Keratinocyte (primary cell): ENCODE measurements around the gene SNAP29. TPM values are rescaled to one million over a fixed set of nuclear protein-coding genes. Genes with fewer than 3 reads are reported as not detected.
"Not testable (repeated sequence)": the region's sequence is repeated elsewhere in the genome, so short reads cannot be mapped to it uniquely, and the experiment has no call there.

ENCODE experiments used
- DNase-seq: peaks from one replicate; pipeline ENCODE4 v3.0.0-alpha.2; 2011; ENCODE audit warnings: low read depth, missing footprints, low spot score
- FAIRE-seq: peaks from 2 replicates; lab custom pipeline; 2011; peaks lifted over from hg19 to GRCh38; lab: Jason Lieb, UNC
- H2AFZ ChIP-seq: 2 replicates; pipeline ENCODE4 v1.6.0; 2012; ENCODE audit warnings: low read length, control low read depth, inconsistent platforms; ENCODE audit not compliant: control insufficient read depth
- H3K27ac ChIP-seq: 2 replicates; pipeline ENCODE4 v1.5.1; 2011; ENCODE audit warnings: low read length; ENCODE audit not compliant: control insufficient read depth, insufficient read depth
- H3K27me3 ChIP-seq: 3 replicates; pipeline ENCODE4 v1.6.0; 2011; ENCODE audit warnings: low read length; ENCODE audit not compliant: control insufficient read depth, insufficient read depth; ENCODE audit errors: extremely low read depth
- H3K36me3 ChIP-seq, 2 experiments: 2 replicates in 1 of 2; 3 replicates in 1 of 2; pipeline ENCODE4 v1.5.1; 2011; ENCODE audit warnings: low read length in 2 of 2, mild to moderate bottlenecking in 1 of 2; ENCODE audit not compliant: control insufficient read depth in 2 of 2, insufficient read depth in 2 of 2; ENCODE audit errors: extremely low read depth in 1 of 2
- H3K4me1 ChIP-seq: 3 replicates; pipeline ENCODE4 v1.5.1; 2011; ENCODE audit warnings: low read length; ENCODE audit not compliant: control insufficient read depth, insufficient read depth; ENCODE audit errors: extremely low read depth
- H3K4me2 ChIP-seq: 3 replicates; pipeline ENCODE4 v1.6.0; 2011; ENCODE audit warnings: low read depth, low read length; ENCODE audit not compliant: control insufficient read depth, insufficient read depth; ENCODE audit errors: extremely low read depth
- H3K4me3 ChIP-seq, 3 experiments: fragments of 200-600 bp in 1 of 3; sonication (generic) in 1 of 3; 2 replicates in 2 of 3; 3 replicates in 1 of 3; pipeline ENCODE4 v1.5.1; 2011 to 2016; ENCODE audit warnings: low read length in 3 of 3, mild to moderate bottlenecking in 3 of 3, control low read depth in 2 of 3, inconsistent platforms in 1 of 3, low read depth in 1 of 3, mixed read lengths in 1 of 3, mixed run types in 1 of 3, moderate library complexity in 1 of 3; ENCODE audit not compliant: control insufficient read depth in 2 of 3, insufficient read depth in 2 of 3; ENCODE audit errors: extremely low read depth in 1 of 3
- H3K79me2 ChIP-seq: 2 replicates; pipeline ENCODE4 v1.6.0; 2012; ENCODE audit warnings: low read length; ENCODE audit not compliant: control insufficient read depth, insufficient read depth
- H3K9ac ChIP-seq: 3 replicates; pipeline ENCODE4 v1.6.0; 2011; ENCODE audit warnings: low read length; ENCODE audit not compliant: control insufficient read depth, insufficient read depth; ENCODE audit errors: extremely low read depth
- H3K9me1 ChIP-seq: 3 replicates; pipeline ENCODE4 v1.6.0; 2011; ENCODE audit warnings: low read length; ENCODE audit not compliant: control insufficient read depth, insufficient read depth; ENCODE audit errors: extremely low read depth
- H3K9me3 ChIP-seq: 2 replicates; pipeline ENCODE4 v1.5.1; 2012; ENCODE audit warnings: low read depth, low read length; ENCODE audit not compliant: control insufficient read depth
- H4K20me1 ChIP-seq: 3 replicates; pipeline ENCODE4 v1.6.0; 2011; ENCODE audit warnings: low read length; ENCODE audit not compliant: control insufficient read depth, insufficient read depth; ENCODE audit errors: extremely low read depth
- EZH2 ChIP-seq: IDR thresholded peaks from one replicate; pipeline ENCODE4 v1.6.1; 2012; ENCODE audit warnings: inconsistent platforms, mild to moderate bottlenecking, low read length, moderate library complexity
- dilution Hi-C: fragments of 300-500 bp; cut with MboI; formaldehyde crosslinking; loops from one replicate; pipeline ENCODE4 v1.7.0; 2020; ENCODE audit warnings: low sequenced_read_pairs; ENCODE audit not compliant: extremely low pct_ligation_motif_present
- polyA plus RNA-seq, 5 experiments: library from polyadenylated mRNA; depleted of rRNA in 3 of 5; stranded (reverse) in 3 of 5; stranded (forward) in 1 of 5; unstranded in 1 of 5; fragments of >200 nt; gene quantifications; 1 replicate in 1 of 5; 2 replicates in 3 of 5; 3 replicates in 1 of 5; pipeline versions ENCODE4 v1.2.1 to v1.2.3, GENCODE V29; 2011 to 2012; ENCODE audit warnings: missing spikeins in 2 of 5, low read depth in 1 of 5, low replicate concordance in 1 of 5
- TF ChIP-seq, protein P1 (sequence below), 3 experiments: IDR thresholded peaks in 1 of 3; conservative IDR thresholded peaks in 1 of 3; optimal IDR thresholded peaks in 1 of 3; 2 replicates in 2 of 3; 3 replicates in 1 of 3; pipeline versions ENCODE3 to v1.5.1; 2011; ENCODE audit warnings: low read length in 3 of 3, mild to moderate bottlenecking in 3 of 3, moderate library complexity in 2 of 3, control low read depth in 1 of 3, inconsistent platforms in 1 of 3; ENCODE audit not compliant: insufficient read depth in 2 of 3; ENCODE audit errors: extremely low read depth in 1 of 3

The SNAP29 gene
- polyA plus RNA-seq, 1 donor (not counting 4 experiments of a cell fraction or from before 2014, with no cell fraction given) = 36.5 TPM

- TF ChIP-seq, protein P1, sequence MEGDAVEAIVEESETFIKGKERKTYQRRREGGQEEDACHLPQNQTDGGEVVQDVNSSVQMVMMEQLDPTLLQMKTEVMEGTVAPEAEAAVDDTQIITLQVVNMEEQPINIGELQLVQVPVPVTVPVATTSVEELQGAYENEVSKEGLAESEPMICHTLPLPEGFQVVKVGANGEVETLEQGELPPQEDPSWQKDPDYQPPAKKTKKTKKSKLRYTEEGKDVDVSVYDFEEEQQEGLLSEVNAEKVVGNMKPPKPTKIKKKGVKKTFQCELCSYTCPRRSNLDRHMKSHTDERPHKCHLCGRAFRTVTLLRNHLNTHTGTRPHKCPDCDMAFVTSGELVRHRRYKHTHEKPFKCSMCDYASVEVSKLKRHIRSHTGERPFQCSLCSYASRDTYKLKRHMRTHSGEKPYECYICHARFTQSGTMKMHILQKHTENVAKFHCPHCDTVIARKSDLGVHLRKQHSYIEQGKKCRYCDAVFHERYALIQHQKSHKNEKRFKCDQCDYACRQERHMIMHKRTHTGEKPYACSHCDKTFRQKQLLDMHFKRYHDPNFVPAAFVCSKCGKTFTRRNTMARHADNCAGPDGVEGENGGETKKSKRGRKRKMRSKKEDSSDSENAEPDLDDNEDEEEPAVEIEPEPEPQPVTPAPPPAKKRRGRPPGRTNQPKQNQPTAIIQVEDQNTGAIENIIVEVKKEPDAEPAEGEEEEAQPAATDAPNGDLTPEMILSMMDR (optimal IDR thresholded peaks at IDR 0.05 in 1 of 3, IDR thresholded peaks at IDR 0.05 in 1 of 3, conservative IDR thresholded peaks at IDR 0.05 in 1 of 3; ENCODE audit: extremely low read depth in 1 of 3, insufficient read depth in 2 of 3, low read length in 3 of 3) = no peak
- TF ChIP-seq EZH2 = no peak
- no peak for DNase-seq
- dilution Hi-C loops = no loop called here
- no peak overlapping the region for H3K4me3 ChIP-seq
- no peaks in the 10 kb centered on the region for H4K20me1 ChIP-seq
- H3K9ac ChIP-seq = no peak overlapping the region
- peaks cover 4% of the 10 kb centered on the region for H3K79me2 ChIP-seq
- H3K9me1 ChIP-seq = no peaks in the 10 kb centered on the region
- peaks cover 2 to 5% of the 10 kb centered on the region in 2 experiments for H3K36me3 ChIP-seq
- H3K4me2 ChIP-seq = no peak overlapping the region
- H3K9me3 ChIP-seq = no peaks in the 10 kb centered on the region
- no peaks in the 10 kb centered on the region for H3K27me3 ChIP-seq
- no peak overlapping the region for H2AFZ ChIP-seq
- FAIRE-seq = no peak
- H3K4me1 ChIP-seq = no peaks in the 10 kb centered on the region
- no peak overlapping the region for H3K27ac ChIP-seq
These were observed 21.6 kb upstream of the SNAP29 start for GRCh38 chr22:20836987-20837823.

DNA sequence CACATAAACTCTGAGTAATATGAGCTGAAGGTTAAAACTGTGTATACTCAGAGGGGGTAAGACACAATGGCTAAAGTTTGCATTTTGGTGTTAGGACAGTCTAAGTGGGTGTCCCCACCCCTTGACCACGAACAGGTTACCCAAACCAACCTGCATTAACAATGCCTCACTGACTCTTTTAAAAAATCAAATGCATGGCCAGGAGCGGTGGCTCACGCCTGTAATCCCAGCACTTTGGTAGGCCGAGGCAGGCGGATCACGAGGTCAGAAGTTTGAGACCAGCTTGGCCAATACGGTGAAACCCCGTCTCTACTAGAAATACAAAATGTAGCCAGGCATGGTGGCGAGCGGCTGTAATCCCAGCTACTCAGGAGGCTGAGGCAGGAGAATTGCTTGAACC is 19.5 kb upstream of the SNAP29 start:
- peaks cover 12% of the 10 kb centered on the region for H3K79me2 ChIP-seq
- H4K20me1 ChIP-seq = not testable (repeated sequence)

More for the DNA sequence above, 19.5 kb upstream of the SNAP29 start:
- dilution Hi-C loops, FAIRE-seq, H3K4me1 ChIP-seq, DNase-seq, H3K9me1 ChIP-seq, H3K36me3 ChIP-seq, H2AFZ ChIP-seq, H3K4me3 ChIP-seq, H3K27ac ChIP-seq, H3K4me2 ChIP-seq, H3K9ac ChIP-seq, H3K9me3 ChIP-seq, H3K27me3 ChIP-seq: not testable (repeated sequence)
